ENCODE measurements around the gene INAVA.

The INAVA gene

DNA sequence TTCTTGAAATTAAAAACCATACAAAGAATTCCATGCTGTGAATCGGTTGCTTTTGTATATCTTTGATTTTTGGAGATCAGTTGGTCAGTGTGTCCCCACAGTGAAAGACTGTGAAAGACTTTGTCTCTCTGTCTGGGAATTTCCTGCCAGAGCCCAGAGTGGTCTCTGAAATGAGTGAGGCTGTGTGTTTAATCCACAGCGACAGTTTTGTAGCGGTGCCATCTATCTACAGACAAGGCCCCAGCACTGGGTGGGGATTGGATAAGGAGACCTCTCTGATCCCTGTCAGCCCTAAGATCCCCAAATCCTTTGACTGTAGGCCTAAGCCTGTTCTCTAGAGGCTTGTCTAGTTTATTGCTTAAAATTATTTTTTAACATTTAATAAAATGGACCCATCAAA, 11.6 kb upstream of the INAVA start:
- Histone ChIP-seq H3K9me3 (ENCODE audit: insufficient read depth, low read length, severe bottlenecking) (no peaks in the 10 kb centered on the region), H2AFZ (ENCODE audit: low read depth, low read length) (no peak overlapping the region), H4K20me1 (ENCODE audit: insufficient read depth, low read length) (no peaks in the 10 kb centered on the region), H3K4me2 (ENCODE audit: insufficient read depth, low read length) (no peak overlapping the region), H3K27me3 (ENCODE audit: insufficient read depth, low read length, poor library complexity) (no peaks in the 10 kb centered on the region), H3K9ac (ENCODE audit: low read depth, low read length) (no peak overlapping the region), H3K4me1 (ENCODE audit: insufficient read depth, low read length) (peaks cover 19% of the 10 kb centered on the region), H3K79me2 (ENCODE audit: insufficient read depth, low read length) (no peaks in the 10 kb centered on the region), H3K4me3 (ENCODE audit: low read depth in 1 of 2, low read length in 2 of 2) (no peak overlapping the region), H3K36me3 (ENCODE audit: insufficient read depth, low read length) (no peaks in the 10 kb centered on the region), H3K27ac (ENCODE audit: low read length) (no peak overlapping the region)
- ATAC-seq (ENCODE audit: insufficient read depth, low read depth) = no peak
- no peak for DNase-seq
- TF ChIP-seq CTCF (IDR thresholded peaks at IDR 0.05; ENCODE audit: borderline replicate concordance, extremely low read depth, low read length, poor library complexity, severe bottlenecking) (no peak), EZH2 (IDR thresholded peaks at IDR 0.05; ENCODE audit: borderline replicate concordance, low read depth, low read length, severe bottlenecking) (no peak)

DNA sequence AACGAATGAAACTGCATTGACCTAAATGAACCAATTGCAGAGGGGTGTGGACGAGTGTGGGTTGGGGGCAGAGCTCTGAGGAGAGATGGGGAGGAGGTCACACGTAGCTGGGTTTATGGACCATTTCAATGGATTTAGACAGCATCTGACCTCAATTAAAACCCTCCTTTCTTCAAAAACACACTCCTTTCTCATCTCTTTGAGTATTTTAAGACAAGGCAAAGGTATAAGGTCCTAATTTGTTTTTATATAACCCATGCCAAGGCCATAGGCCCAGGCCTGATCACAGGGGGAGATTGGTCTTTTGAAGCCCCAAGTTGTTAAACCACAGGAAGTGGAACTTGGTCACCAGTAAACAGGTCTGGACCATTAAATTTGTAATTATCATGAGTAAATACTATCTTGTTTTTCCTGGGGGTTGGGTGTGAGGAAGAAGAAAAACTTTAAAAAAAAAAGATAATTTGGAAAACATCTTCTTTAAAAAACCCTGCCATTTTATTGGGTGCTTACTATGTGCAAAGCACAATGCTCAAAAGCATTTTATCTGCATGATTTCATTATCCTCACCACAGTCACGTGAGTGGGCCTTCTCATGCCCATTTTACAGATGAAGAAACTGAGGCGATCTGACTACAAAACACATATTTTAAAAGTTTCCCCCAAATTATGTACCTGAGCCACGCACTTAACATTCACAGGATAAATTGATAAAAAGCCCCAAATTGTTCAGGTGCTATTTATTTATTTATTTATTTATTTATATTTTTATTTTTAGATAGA, 8.9 kb upstream of the INAVA start:
- Histone ChIP-seq H3K4me1 (ENCODE audit: insufficient read depth, low read length) (peaks cover 35% of the 10 kb centered on the region), H3K79me2 (ENCODE audit: insufficient read depth, low read length) (no peaks in the 10 kb centered on the region), H3K27ac (ENCODE audit: low read length) (no peak overlapping the region), H3K36me3 (ENCODE audit: insufficient read depth, low read length) (no peaks in the 10 kb centered on the region), H3K9me3 (ENCODE audit: insufficient read depth, low read length, severe bottlenecking) (no peaks in the 10 kb centered on the region), H3K4me2 (ENCODE audit: insufficient read depth, low read length) (no peak overlapping the region), H4K20me1 (ENCODE audit: insufficient read depth, low read length) (no peaks in the 10 kb centered on the region), H2AFZ (ENCODE audit: low read depth, low read length) (no peak overlapping the region), H3K9ac (ENCODE audit: low read depth, low read length) (no peak overlapping the region), H3K27me3 (ENCODE audit: insufficient read depth, low read length, poor library complexity) (no peaks in the 10 kb centered on the region), H3K4me3 (ENCODE audit: low read depth in 1 of 2, low read length in 2 of 2) (no peak overlapping the region)
- TF ChIP-seq EZH2 (IDR thresholded peaks at IDR 0.05; ENCODE audit: borderline replicate concordance, low read depth, low read length, severe bottlenecking) (no peak), CTCF (IDR thresholded peaks at IDR 0.05; ENCODE audit: borderline replicate concordance, extremely low read depth, low read length, poor library complexity, severe bottlenecking) (no peak)
- ATAC-seq (ENCODE audit: insufficient read depth, low read depth) = no peak
- DNase-seq = no peak

GRCh38 chr1:200886594-200886993, 8.1 kb upstream of the INAVA start:
- no peak for ATAC-seq (ENCODE audit: insufficient read depth, low read depth)
- Histone ChIP-seq H2AFZ (ENCODE audit: low read depth, low read length) (no peak overlapping the region), H3K4me1 (ENCODE audit: insufficient read depth, low read length) (peaks cover 35% of the 10 kb centered on the region), H3K9ac (ENCODE audit: low read depth, low read length) (no peak overlapping the region), H3K27ac (ENCODE audit: low read length) (no peak overlapping the region), H3K36me3 (ENCODE audit: insufficient read depth, low read length) (no peaks in the 10 kb centered on the region), H3K9me3 (ENCODE audit: insufficient read depth, low read length, severe bottlenecking) (no peaks in the 10 kb centered on the region), H4K20me1 (ENCODE audit: insufficient read depth, low read length) (no peaks in the 10 kb centered on the region), H3K79me2 (ENCODE audit: insufficient read depth, low read length) (no peaks in the 10 kb centered on the region), H3K4me3 (ENCODE audit: low read depth in 1 of 2, low read length in 2 of 2) (no peak overlapping the region), H3K27me3 (ENCODE audit: insufficient read depth, low read length, poor library complexity) (no peaks in the 10 kb centered on the region), H3K4me2 (ENCODE audit: insufficient read depth, low read length) (no peak overlapping the region)
- TF ChIP-seq CTCF (IDR thresholded peaks at IDR 0.05; ENCODE audit: borderline replicate concordance, extremely low read depth, low read length, poor library complexity, severe bottlenecking) (no peak), EZH2 (IDR thresholded peaks at IDR 0.05; ENCODE audit: borderline replicate concordance, low read depth, low read length, severe bottlenecking) (no peak)
- DNase-seq = no peak

All from DND-41 (cell line).